H1 (cell line): ENCODE data around the gene STK32A. TPM values are rescaled to one million over a fixed set of nuclear protein-coding genes. Genes with fewer than 3 reads are reported as not detected.

Source experiments
- SIN3A ChIP-seq, 2 experiments: IDR thresholded peaks in 1 of 2; conservative IDR thresholded peaks in 1 of 2; 2 replicates each; pipeline ENCODE4 v1.6.1; 2011 to 2012; ENCODE audit warnings: low read length in 2 of 2, improper control_type of control experiment in 1 of 2, low read depth in 1 of 2, mild to moderate bottlenecking in 1 of 2
- polyA plus RNA-seq, 7 experiments: library from polyadenylated mRNA; depleted of rRNA in 3 of 7; stranded (reverse) in 5 of 7; unstranded in 2 of 7; fragments of >200 nt in 5 of 7; fragments of 200-250 nt in 2 of 7; gene quantifications; 1 replicate in 5 of 7; 2 replicates in 1 of 7; 4 replicates in 1 of 7; pipeline versions ENCODE4 v1.2.1 to v1.2.3, GENCODE V29; 2011 to 2013; ENCODE audit warnings: missing spikeins in 2 of 7, mixed read lengths in 2 of 7
- total RNA-seq: library from RNA; stranded (reverse); fragmentation: NEBNext Ultra II Directional; extraction: Animal tissue kit (Norgen Biotek cat#: 25700); gene quantifications from 2 replicates; pipeline ENCODE4 v1.2.1, GENCODE V29; 2021

The STK32A gene
- total and polyA plus RNA-seq, 2 of the 8 experiments (the other 6 are each of a cell fraction or from before 2014, with no cell fraction given) = 1.3 to 2.5 TPM

GRCh38 chr5:147200004-147200403 is 34.8 kb upstream of the STK32A start (continued):
- TF ChIP-seq SIN3A (conservative IDR thresholded peaks at IDR 0.05 in 1 of 2, IDR thresholded peaks at IDR 0.05 in 1 of 2; ENCODE audit: low read depth in 1 of 2, low read length in 2 of 2) = no peak
